ENCODE measurements around the gene GTPBP4.

- no peak for TF ChIP-seq HDGF (IDR thresholded peaks at IDR 0.05; ENCODE audit: borderline replicate concordance)
- TF ChIP-seq BHLHE40 (IDR thresholded peaks at IDR 0.05; ENCODE audit: borderline replicate concordance): no peak
- no peak for TF ChIP-seq SP1 (IDR thresholded peaks at IDR 0.05)
- TF ChIP-seq CTBP1 (IDR thresholded peaks at IDR 0.05; ENCODE audit: borderline replicate concordance): no peak
- no peak; the same call in 1 of the 2 replicates for TF ChIP-seq L3MBTL2 (conservative IDR thresholded peaks at IDR 0.05)
- TF ChIP-seq ELF4 (IDR thresholded peaks at IDR 0.05): no peak
- TF ChIP-seq ZNF384 (IDR thresholded peaks at IDR 0.05): no peak
- no peak for TF ChIP-seq FOXM1 (IDR thresholded peaks at IDR 0.05; ENCODE audit: borderline replicate concordance)
- no peak for TF ChIP-seq SUZ12 (IDR thresholded peaks at IDR 0.05)
- TF ChIP-seq FOXK2 (IDR thresholded peaks at IDR 0.05): no peak
- TF ChIP-seq ARNT (IDR thresholded peaks at IDR 0.05): no peak
These were observed 9.3 kb upstream of the GTPBP4 start for GRCh38 chr10:978826-979421.
